DND-41 (cell line): ENCODE results near the gene EPHB1.
A peak's percentile ranks its signal among the peaks of the same experiment; 100 is the strongest.

Source experiments
- ATAC-seq: fragments of 200-7000 bp; cut with Tn5 transposase; 3 replicates; pipeline ENCODE4 v1.9.1; 2021; ENCODE audit warnings: low read depth; ENCODE audit not compliant: insufficient read depth
- DNase-seq: peaks from one replicate; pipeline ENCODE4 v3.0.0-alpha.2; 2020
- H2AFZ ChIP-seq: 2 replicates; pipeline ENCODE4 v1.6.0; 2012; ENCODE audit warnings: low read depth, low read length
- H3K27ac ChIP-seq: 2 replicates; pipeline ENCODE4 v1.5.1; 2012; ENCODE audit warnings: low read length, inconsistent platforms
- H3K27me3 ChIP-seq: fragments of 200-600 bp; sonication (generic); 2 replicates; pipeline ENCODE4 v1.6.0; 2012; ENCODE audit warnings: low read length, mild to moderate bottlenecking, inconsistent platforms; ENCODE audit not compliant: insufficient read depth, poor library complexity
- H3K36me3 ChIP-seq: 2 replicates; pipeline ENCODE4 v1.5.1; 2012; ENCODE audit warnings: low read length, inconsistent platforms; ENCODE audit not compliant: insufficient read depth
- H3K4me1 ChIP-seq: 2 replicates; pipeline ENCODE4 v1.5.1; 2012; ENCODE audit warnings: mild to moderate bottlenecking, low read length; ENCODE audit not compliant: insufficient read depth
- H3K4me2 ChIP-seq: 2 replicates; pipeline ENCODE4 v1.6.0; 2012; ENCODE audit warnings: mild to moderate bottlenecking, moderate library complexity, low read length, inconsistent platforms; ENCODE audit not compliant: insufficient read depth
- H3K4me3 ChIP-seq, 2 experiments: fragments of 200-600 bp in 1 of 2; shearing (Covaris generic) in 1 of 2; 2 replicates each; pipeline ENCODE4 v1.5.1; 2012 to 2016; ENCODE audit warnings: inconsistent platforms in 2 of 2, low read length in 2 of 2, mild to moderate bottlenecking in 2 of 2, low read depth in 1 of 2, moderate library complexity in 1 of 2
- H3K79me2 ChIP-seq: 2 replicates; pipeline ENCODE4 v1.6.0; 2012; ENCODE audit warnings: low read length, inconsistent platforms; ENCODE audit not compliant: insufficient read depth
- H3K9ac ChIP-seq: 2 replicates; pipeline ENCODE4 v1.6.0; 2012; ENCODE audit warnings: low read depth, mild to moderate bottlenecking, inconsistent platforms, low read length, moderate library complexity
- H3K9me3 ChIP-seq: 2 replicates; pipeline ENCODE4 v1.5.1; 2012; ENCODE audit warnings: low read length, moderate library complexity, mild to moderate bottlenecking, inconsistent platforms; ENCODE audit not compliant: insufficient read depth, severe bottlenecking
- H4K20me1 ChIP-seq: 2 replicates; pipeline ENCODE4 v1.6.0; 2012; ENCODE audit warnings: low read length; ENCODE audit not compliant: insufficient read depth
- EZH2 ChIP-seq: IDR thresholded peaks from 3 replicates; pipeline ENCODE4 v1.6.1; 2012; ENCODE audit warnings: borderline replicate concordance, low read depth, mild to moderate bottlenecking, moderate library complexity, low read length, inconsistent platforms; ENCODE audit not compliant: severe bottlenecking
- TF ChIP-seq, protein P1 (sequence below): IDR thresholded peaks from 2 replicates; pipeline ENCODE4 v1.5.1; 2012; ENCODE audit warnings: borderline replicate concordance, low read length, moderate library complexity, mild to moderate bottlenecking; ENCODE audit not compliant: poor library complexity, severe bottlenecking; ENCODE audit errors: extremely low read depth

The EPHB1 gene

DNA sequence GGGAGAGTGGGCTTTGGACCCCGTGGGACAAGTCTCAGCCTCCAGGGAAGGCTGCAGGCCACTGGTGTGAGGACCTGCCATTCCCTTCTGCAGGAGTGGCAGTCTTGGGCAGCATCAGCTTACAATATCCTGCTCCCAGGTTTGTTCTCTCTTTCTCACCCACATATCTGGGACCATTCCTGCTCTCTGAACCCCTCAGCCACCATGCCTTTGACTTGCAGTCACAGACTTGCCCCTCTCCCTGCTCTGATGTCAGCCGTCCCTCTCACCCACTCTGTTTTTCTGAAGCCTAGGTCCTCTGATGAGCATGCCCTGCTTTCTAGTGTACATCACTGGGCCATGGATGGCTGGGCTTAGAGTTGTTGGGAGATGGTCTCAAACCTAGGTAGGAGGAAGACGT is 282.1 kb downstream of the EPHB1 start:
- TF ChIP-seq, protein P1, sequence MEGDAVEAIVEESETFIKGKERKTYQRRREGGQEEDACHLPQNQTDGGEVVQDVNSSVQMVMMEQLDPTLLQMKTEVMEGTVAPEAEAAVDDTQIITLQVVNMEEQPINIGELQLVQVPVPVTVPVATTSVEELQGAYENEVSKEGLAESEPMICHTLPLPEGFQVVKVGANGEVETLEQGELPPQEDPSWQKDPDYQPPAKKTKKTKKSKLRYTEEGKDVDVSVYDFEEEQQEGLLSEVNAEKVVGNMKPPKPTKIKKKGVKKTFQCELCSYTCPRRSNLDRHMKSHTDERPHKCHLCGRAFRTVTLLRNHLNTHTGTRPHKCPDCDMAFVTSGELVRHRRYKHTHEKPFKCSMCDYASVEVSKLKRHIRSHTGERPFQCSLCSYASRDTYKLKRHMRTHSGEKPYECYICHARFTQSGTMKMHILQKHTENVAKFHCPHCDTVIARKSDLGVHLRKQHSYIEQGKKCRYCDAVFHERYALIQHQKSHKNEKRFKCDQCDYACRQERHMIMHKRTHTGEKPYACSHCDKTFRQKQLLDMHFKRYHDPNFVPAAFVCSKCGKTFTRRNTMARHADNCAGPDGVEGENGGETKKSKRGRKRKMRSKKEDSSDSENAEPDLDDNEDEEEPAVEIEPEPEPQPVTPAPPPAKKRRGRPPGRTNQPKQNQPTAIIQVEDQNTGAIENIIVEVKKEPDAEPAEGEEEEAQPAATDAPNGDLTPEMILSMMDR: no peak
- TF ChIP-seq EZH2: no peak
- no peak overlapping the region for H3K27ac ChIP-seq
- no peak overlapping the region for H3K4me2 ChIP-seq
- H3K9me3 ChIP-seq: no peaks in the 10 kb centered on the region
- H4K20me1 ChIP-seq: no peaks in the 10 kb centered on the region
- ATAC-seq: no peak
- H3K4me3 ChIP-seq: no peak overlapping the region
- H3K36me3 ChIP-seq: no peaks in the 10 kb centered on the region
- DNase-seq: no peak
- H2AFZ ChIP-seq: no peak overlapping the region
- no peaks in the 10 kb centered on the region for H3K79me2 ChIP-seq
- H3K4me1 ChIP-seq: no peaks in the 10 kb centered on the region
- no peaks in the 10 kb centered on the region for H3K27me3 ChIP-seq
- H3K9ac ChIP-seq: no peak overlapping the region

DNA sequence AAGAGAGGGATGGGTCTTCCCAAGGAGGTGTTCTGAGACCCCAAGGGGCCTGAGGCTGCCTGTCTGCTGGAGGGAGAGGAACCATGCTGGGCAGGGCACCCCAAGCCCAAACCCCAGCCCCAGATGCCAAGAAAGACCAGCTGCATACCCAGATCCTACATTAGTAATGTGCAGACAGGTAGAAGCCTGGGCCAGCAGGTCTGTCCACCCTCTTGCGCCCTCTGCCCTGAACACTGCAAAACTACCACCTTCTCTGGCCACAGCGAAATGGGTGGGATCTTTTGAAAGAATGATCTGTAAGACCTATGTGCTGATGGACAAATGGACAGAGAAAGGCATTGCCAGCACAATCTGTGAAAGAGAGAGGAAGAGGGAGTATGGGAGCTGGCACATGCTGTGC is 283.2 kb downstream of the EPHB1 start:
- no peaks in the 10 kb centered on the region for H3K36me3 ChIP-seq
- H2AFZ ChIP-seq: no peak overlapping the region
- H3K4me3 ChIP-seq: no peak overlapping the region
- no peak overlapping the region for H3K4me2 ChIP-seq
- ATAC-seq (no peak), DNase-seq (no peak)
- H3K9ac ChIP-seq: no peak overlapping the region
- H3K4me1 ChIP-seq: no peaks in the 10 kb centered on the region
- H3K79me2 ChIP-seq: no peaks in the 10 kb centered on the region
- H3K27me3 ChIP-seq: no peaks in the 10 kb centered on the region
- no peaks in the 10 kb centered on the region for H4K20me1 ChIP-seq
- H3K9me3 ChIP-seq: no peaks in the 10 kb centered on the region
- TF ChIP-seq, protein P1: peak; percentile 23
- TF ChIP-seq EZH2: no peak
- no peak overlapping the region for H3K27ac ChIP-seq

DNA sequence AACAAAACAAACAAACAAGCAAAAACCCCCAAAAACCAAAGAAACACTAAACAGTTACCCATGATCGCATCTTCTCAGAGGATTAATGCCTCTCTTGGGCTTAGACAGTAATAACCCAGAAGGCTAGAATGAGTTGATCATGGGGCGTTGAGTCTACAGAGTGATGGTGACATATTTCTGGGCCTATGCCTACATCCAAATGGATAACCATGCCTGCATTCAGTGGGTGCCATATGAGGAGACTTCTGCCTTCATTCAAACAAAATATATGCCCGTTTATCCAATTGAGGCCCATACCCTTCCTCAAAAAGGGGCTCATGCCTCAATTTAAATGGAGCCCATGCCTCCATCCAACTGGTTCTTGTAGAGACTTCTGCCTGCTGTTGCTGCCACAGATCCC is 284.0 kb downstream of the EPHB1 start:
- no peaks in the 10 kb centered on the region for H3K36me3 ChIP-seq
- no peak for ATAC-seq

More for the DNA sequence above, 284.0 kb downstream of the EPHB1 start:
- no peaks in the 10 kb centered on the region for H3K27me3 ChIP-seq
- no peak for TF ChIP-seq EZH2
- TF ChIP-seq, protein P1: no peak
- no peak overlapping the region for H3K4me3 ChIP-seq
- H3K9me3 ChIP-seq: no peaks in the 10 kb centered on the region
- no peaks in the 10 kb centered on the region for H3K79me2 ChIP-seq
- no peak overlapping the region for H3K27ac ChIP-seq
- DNase-seq: no peak
- H4K20me1 ChIP-seq: no peaks in the 10 kb centered on the region; the same call in 1 of the 2 replicates
- H3K4me1 ChIP-seq: no peaks in the 10 kb centered on the region
- H2AFZ ChIP-seq: no peak overlapping the region
- no peak overlapping the region for H3K4me2 ChIP-seq
- H3K9ac ChIP-seq: no peak overlapping the region
